Ramos (cell line): ENCODE data around the gene ATP6V1B1.

Experiments
- in situ Hi-C: fragments of 300-500 bp; cut with MboI; formaldehyde crosslinking; loops from one replicate; pipeline ENCODE4 v1.14.3; 2022; ENCODE audit warnings: low sequenced_read_pairs; ENCODE audit not compliant: unreplicated experiment

Gene ATP6V1B1

GRCh38 chr2:70939839-70940580 lies 4.3 kb downstream of the ATP6V1B1 start:
- in situ Hi-C loops: loop anchor here (5.0 to 25.0 kb wide), 2 partner anchors 63 to 628 kb away; partner anchors contain the start of gene FAM136A

GRCh38 chr2:70941186-70941585 lies 5.5 kb downstream of the ATP6V1B1 start:
- in situ Hi-C loops: loop anchor here (5.0 to 25.0 kb wide), 2 partner anchors 64 to 629 kb away; partner anchors contain the start of gene FAM136A

- in situ Hi-C loops: loop anchor here (5.0 to 25.0 kb wide), 2 partner anchors 64 to 629 kb away; partner anchors contain the start of gene FAM136A
Observed at GRCh38 chr2:70941701-70942100, 6.0 kb downstream of the ATP6V1B1 start.

GRCh38 chr2:70942396-70943204 lies 6.9 kb downstream of the ATP6V1B1 start:
- in situ Hi-C loops: loop anchor here (5.0 to 25.0 kb wide), 2 partner anchors 65 to 630 kb away; partner anchors contain the start of gene FAM136A

- in situ Hi-C loops: loop anchor here (5.0 to 25.0 kb wide), 2 partner anchors 66 to 631 kb away; partner anchors contain the start of gene FAM136A
Observed at GRCh38 chr2:70943205-70943871, 7.6 kb downstream of the ATP6V1B1 start.

- in situ Hi-C loops: loop anchor here (5.0 to 25.0 kb wide), 2 partner anchors 67 to 632 kb away; partner anchors contain the start of gene FAM136A
Observed at GRCh38 chr2:70944111-70944690, 8.5 kb downstream of the ATP6V1B1 start.

- in situ Hi-C loops: loop anchor here (25.0 kb wide), 1 partner anchor 635 kb away; the partner anchor contains the start of gene FAM136A
Observed at GRCh38 chr2:70946832-70947442, 11.2 kb downstream of the ATP6V1B1 start.

- in situ Hi-C loops: loop anchor here (25.0 kb wide), 1 partner anchor 635 kb away; the partner anchor contains the start of gene FAM136A
Observed at GRCh38 chr2:70947556-70948184, 12.0 kb downstream of the ATP6V1B1 start.

- in situ Hi-C loops: loop anchor here (25.0 kb wide), 1 partner anchor 636 kb away; the partner anchor contains the start of gene FAM136A
Observed at GRCh38 chr2:70948337-70949003, 12.8 kb downstream of the ATP6V1B1 start.

GRCh38 chr2:70949086-70949485 lies 13.4 kb downstream of the ATP6V1B1 start:
- in situ Hi-C loops: loop anchor here (25.0 kb wide), 1 partner anchor 637 kb away; the partner anchor contains the start of gene FAM136A

- in situ Hi-C loops: no loop called here
Observed at GRCh38 chr2:70954886-70955285, 19.2 kb downstream of the ATP6V1B1 start.

GRCh38 chr2:70956141-70956540 lies 20.4 kb downstream of the ATP6V1B1 start:
- in situ Hi-C loops: no loop called here

- in situ Hi-C loops: no loop called here
Observed at GRCh38 chr2:70957798-70958197, 22.1 kb downstream of the ATP6V1B1 start.

- in situ Hi-C loops: no loop called here
Observed at GRCh38 chr2:70958759-70959158, 23.1 kb downstream of the ATP6V1B1 start.

GRCh38 chr2:70959271-70959761 lies 23.6 kb downstream of the ATP6V1B1 start:
- in situ Hi-C loops: no loop called here

GRCh38 chr2:70959851-70960832 lies 24.4 kb downstream of the ATP6V1B1 start:
- in situ Hi-C loops: no loop called here
